Measurements from ENCODE around the gene MYH11.

The MYH11 gene

DNA sequence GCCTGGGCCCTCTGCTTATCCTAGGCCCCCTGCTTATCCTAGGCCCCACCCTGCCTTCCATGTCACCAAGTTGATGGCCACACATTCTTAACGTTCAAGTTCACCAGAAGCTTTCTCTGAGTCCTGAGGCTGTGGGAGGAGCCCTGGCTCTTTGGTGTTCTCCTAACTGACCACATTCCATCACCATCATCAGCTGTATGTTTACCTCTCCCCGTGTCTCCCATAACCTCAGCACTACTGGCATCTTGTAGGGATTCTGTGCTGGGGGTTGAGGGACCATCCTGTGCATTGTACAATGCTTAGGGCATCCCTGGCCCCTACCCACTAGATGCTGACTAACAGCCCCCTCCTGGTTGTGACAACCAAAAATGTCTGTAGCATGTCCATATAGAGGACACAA is 107.5 kb downstream of the MYH11 start:
- no peak for DNase-seq (ENCODE audit: low read depth, low spot score)
- H3K27ac ChIP-seq, result no peak overlapping the region
- no peak overlapping the region for H3K4me3 ChIP-seq
- TF ChIP-seq POLR2AphosphoS5 (IDR thresholded peaks at IDR 0.05; ENCODE audit: borderline replicate concordance, low read depth, low read length), result no peak
- no peak for TF ChIP-seq FOXP2 (optimal IDR thresholded peaks at IDR 0.05; ENCODE audit: control extremely low read depth, extremely low read length, insufficient read depth)
- TF ChIP-seq EZH2 (IDR thresholded peaks at IDR 0.05), result no peak
- H3K36me3 ChIP-seq (ENCODE audit: insufficient read depth, low read length), result no peaks in the 10 kb centered on the region
- H3K9ac ChIP-seq (ENCODE audit: insufficient read length), result no peak overlapping the region
- no peaks in the 10 kb centered on the region for H3K9me3 ChIP-seq (ENCODE audit: low read depth, low read length)

GRCh38 chr16:15748654-15749053 is 108.2 kb downstream of the MYH11 start:
- Histone ChIP-seq H3K4me3 (no peak overlapping the region), H3K27ac (no peak overlapping the region), H3K9ac (ENCODE audit: insufficient read length) (no peak overlapping the region), H3K36me3 (ENCODE audit: insufficient read depth, low read length) (no peaks in the 10 kb centered on the region), H3K9me3 (ENCODE audit: low read depth, low read length) (no peaks in the 10 kb centered on the region)
- TF ChIP-seq POLR2AphosphoS5 (IDR thresholded peaks at IDR 0.05; ENCODE audit: borderline replicate concordance, low read depth, low read length) (no peak), FOXP2 (optimal IDR thresholded peaks at IDR 0.05; ENCODE audit: control extremely low read depth, extremely low read length, insufficient read depth) (no peak), EZH2 (IDR thresholded peaks at IDR 0.05) (no peak)
- no peak for DNase-seq (ENCODE audit: low read depth, low spot score)

DNA sequence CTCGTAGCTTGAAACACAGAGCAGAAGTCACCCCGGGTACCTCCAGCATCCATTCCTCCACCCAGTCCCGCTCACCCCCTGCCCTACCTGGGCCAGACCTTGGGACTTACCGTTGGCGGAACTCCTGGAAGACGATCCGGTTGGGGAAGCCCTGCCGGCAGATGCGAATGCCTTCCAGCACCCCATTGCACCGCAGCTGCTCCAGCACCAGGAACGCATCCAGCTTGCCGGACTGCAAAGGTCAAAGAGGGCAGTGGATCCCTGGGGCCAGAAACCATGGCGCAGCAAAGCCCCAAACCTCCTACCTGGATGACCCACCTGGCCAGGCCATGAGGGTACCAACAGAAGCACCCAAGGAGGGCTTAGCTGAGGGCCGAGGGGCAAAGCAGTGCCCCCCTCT is 108.9 kb downstream of the MYH11 start:
- H3K9ac ChIP-seq (ENCODE audit: insufficient read length), result no peak overlapping the region
- H3K9me3 ChIP-seq (ENCODE audit: low read depth, low read length), result no peaks in the 10 kb centered on the region
- no peak overlapping the region for H3K27ac ChIP-seq
- no peak for DNase-seq (ENCODE audit: low read depth, low spot score)
- H3K36me3 ChIP-seq (ENCODE audit: insufficient read depth, low read length), result no peaks in the 10 kb centered on the region
- no peak for TF ChIP-seq POLR2AphosphoS5 (IDR thresholded peaks at IDR 0.05; ENCODE audit: borderline replicate concordance, low read depth, low read length)
- TF ChIP-seq FOXP2 (optimal IDR thresholded peaks at IDR 0.05; ENCODE audit: control extremely low read depth, extremely low read length, insufficient read depth), result no peak
- TF ChIP-seq EZH2 (IDR thresholded peaks at IDR 0.05), result no peak
- H3K4me3 ChIP-seq, result no peak overlapping the region

GRCh38 chr16:15746332-15746731 is 110.5 kb downstream of the MYH11 start:
- no peak overlapping the region for H3K27ac ChIP-seq
- TF ChIP-seq FOXP2 (optimal IDR thresholded peaks at IDR 0.05; ENCODE audit: control extremely low read depth, extremely low read length, insufficient read depth) (no peak), EZH2 (IDR thresholded peaks at IDR 0.05) (no peak), POLR2AphosphoS5 (IDR thresholded peaks at IDR 0.05; ENCODE audit: borderline replicate concordance, low read depth, low read length) (no peak)
- no peak overlapping the region for H3K9ac ChIP-seq (ENCODE audit: insufficient read length)
- H3K9me3 ChIP-seq (ENCODE audit: low read depth, low read length), result no peaks in the 10 kb centered on the region
- H3K36me3 ChIP-seq (ENCODE audit: insufficient read depth, low read length), result no peaks in the 10 kb centered on the region
- no peak overlapping the region for H3K4me3 ChIP-seq
- no peak for DNase-seq (ENCODE audit: low read depth, low spot score)

- Histone ChIP-seq H3K9me3 (ENCODE audit: low read depth, low read length) (no peaks in the 10 kb centered on the region), H3K9ac (ENCODE audit: insufficient read length) (no peak overlapping the region), H3K36me3 (ENCODE audit: insufficient read depth, low read length) (no peaks in the 10 kb centered on the region), H3K27ac (no peak overlapping the region), H3K4me3 (no peak overlapping the region)
- no peak for TF ChIP-seq EZH2 (IDR thresholded peaks at IDR 0.05)
- no peak for DNase-seq (ENCODE audit: low read depth, low spot score)
Observed at GRCh38 chr16:15743657-15744056, 113.2 kb downstream of the MYH11 start.

DNA sequence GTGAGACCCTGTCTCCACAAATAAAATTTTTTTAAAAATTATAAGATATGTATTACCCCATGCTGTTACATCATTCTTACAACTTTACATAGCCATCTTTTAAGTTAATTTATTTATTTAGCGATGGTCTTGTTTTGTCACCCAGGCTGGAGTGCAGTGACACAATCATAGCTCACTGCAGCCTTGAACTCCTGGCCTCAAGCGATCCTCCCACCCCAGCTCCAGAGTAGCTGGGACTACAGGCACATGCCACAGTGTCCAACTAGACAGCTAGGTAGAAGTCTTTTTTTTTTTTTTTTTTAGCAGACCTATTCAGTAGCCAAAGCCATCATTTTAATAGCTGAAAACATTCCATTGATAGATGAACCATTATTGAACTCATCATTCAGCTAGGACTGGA is 114.1 kb downstream of the MYH11 start:
- Histone ChIP-seq H3K4me3 (no peak overlapping the region), H3K9ac (ENCODE audit: insufficient read length) (no peak overlapping the region), H3K27ac (no peak overlapping the region), H3K36me3 (ENCODE audit: insufficient read depth, low read length) (no peaks in the 10 kb centered on the region), H3K9me3 (ENCODE audit: low read depth, low read length) (no peaks in the 10 kb centered on the region)
- no peak for TF ChIP-seq FOXP2 (optimal IDR thresholded peaks at IDR 0.05; ENCODE audit: control extremely low read depth, extremely low read length, insufficient read depth)
- no peak for TF ChIP-seq POLR2AphosphoS5 (IDR thresholded peaks at IDR 0.05; ENCODE audit: borderline replicate concordance, low read depth, low read length)
- TF ChIP-seq EZH2 (IDR thresholded peaks at IDR 0.05), result no peak
- DNase-seq (ENCODE audit: low read depth, low spot score), result no peak

DNA sequence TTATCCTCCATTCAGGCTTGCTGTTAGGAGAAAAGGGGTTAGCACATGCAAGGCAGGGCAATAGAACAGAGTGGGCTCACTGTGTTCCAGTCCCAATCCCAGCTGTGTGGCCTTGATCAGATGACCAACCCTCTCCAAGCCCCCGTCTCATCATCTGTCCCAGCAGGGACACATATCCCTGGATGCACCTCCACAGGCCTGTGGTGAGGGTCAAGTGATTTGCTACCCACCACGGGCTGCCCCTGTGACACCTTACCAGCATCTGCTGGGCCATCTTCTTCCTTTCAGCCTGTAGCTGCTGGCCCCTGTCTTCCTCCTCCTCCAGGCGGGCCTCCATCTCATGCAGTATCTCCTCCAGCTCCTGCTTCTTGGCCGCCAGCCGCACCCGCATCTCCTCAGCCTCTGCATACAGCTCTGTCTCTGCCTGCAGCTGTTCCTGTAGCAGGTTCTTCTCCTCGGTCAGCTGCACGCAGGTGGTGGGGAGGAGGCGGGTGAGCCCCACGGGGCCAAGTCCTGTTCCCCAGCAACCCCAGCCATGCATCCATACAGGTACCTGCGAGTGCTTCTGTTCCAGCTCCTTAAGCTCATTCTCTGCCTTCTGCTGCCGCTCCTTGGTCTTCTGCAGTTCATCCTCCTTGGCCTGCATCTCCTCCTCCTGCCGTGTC is 115.5 kb downstream of the MYH11 start:
- Histone ChIP-seq H3K27ac (no peak overlapping the region), H3K36me3 (ENCODE audit: insufficient read depth, low read length) (no peaks in the 10 kb centered on the region), H3K9ac (ENCODE audit: insufficient read length) (no peak overlapping the region), H3K4me3 (no peak overlapping the region), H3K9me3 (ENCODE audit: low read depth, low read length) (no peaks in the 10 kb centered on the region)
- no peak for TF ChIP-seq FOXP2 (optimal IDR thresholded peaks at IDR 0.05; ENCODE audit: control extremely low read depth, extremely low read length, insufficient read depth)
- no peak for TF ChIP-seq POLR2AphosphoS5 (IDR thresholded peaks at IDR 0.05; ENCODE audit: borderline replicate concordance, low read depth, low read length)
- no peak for TF ChIP-seq EZH2 (IDR thresholded peaks at IDR 0.05)
- DNase-seq (ENCODE audit: low read depth, low spot score), result no peak

DNA sequence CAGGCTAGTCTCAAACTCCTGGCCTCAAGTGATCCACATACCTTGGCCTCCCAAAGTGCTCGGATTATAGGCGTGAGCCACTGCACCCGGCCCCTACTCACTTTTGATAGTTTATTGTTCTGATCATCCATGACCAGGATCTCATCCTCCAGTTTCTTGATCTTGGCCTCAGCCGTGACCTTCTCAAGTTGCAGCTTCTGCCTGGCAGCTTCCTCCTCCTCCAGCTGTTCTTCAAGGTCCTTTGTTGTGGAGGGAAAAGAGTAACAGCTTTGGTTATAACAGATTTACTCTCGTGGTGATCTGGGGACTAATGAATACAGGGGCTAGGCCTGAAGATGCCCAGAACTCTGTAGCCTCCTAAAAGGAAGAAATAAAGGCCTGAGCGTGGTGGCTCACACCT is 116.9 kb downstream of the MYH11 start:
- TF ChIP-seq EZH2 (IDR thresholded peaks at IDR 0.05) (no peak), POLR2AphosphoS5 (IDR thresholded peaks at IDR 0.05; ENCODE audit: borderline replicate concordance, low read depth, low read length) (no peak), FOXP2 (optimal IDR thresholded peaks at IDR 0.05; ENCODE audit: control extremely low read depth, extremely low read length, insufficient read depth) (no peak)
- Histone ChIP-seq H3K27ac (no peak overlapping the region), H3K9me3 (ENCODE audit: low read depth, low read length) (no peaks in the 10 kb centered on the region), H3K9ac (ENCODE audit: insufficient read length) (no peak overlapping the region), H3K36me3 (ENCODE audit: insufficient read depth, low read length) (no peaks in the 10 kb centered on the region), H3K4me3 (no peak overlapping the region)
- no peak for DNase-seq (ENCODE audit: low read depth, low spot score)

- Histone ChIP-seq H3K27ac (no peak overlapping the region), H3K36me3 (ENCODE audit: insufficient read depth, low read length) (no peaks in the 10 kb centered on the region), H3K4me3 (no peak overlapping the region), H3K9me3 (ENCODE audit: low read depth, low read length) (no peaks in the 10 kb centered on the region), H3K9ac (ENCODE audit: insufficient read length) (no peak overlapping the region)
- TF ChIP-seq POLR2AphosphoS5 (IDR thresholded peaks at IDR 0.05; ENCODE audit: borderline replicate concordance, low read depth, low read length) (no peak), EZH2 (IDR thresholded peaks at IDR 0.05) (no peak), FOXP2 (optimal IDR thresholded peaks at IDR 0.05; ENCODE audit: control extremely low read depth, extremely low read length, insufficient read depth) (no peak)
- no peak for DNase-seq (ENCODE audit: low read depth, low spot score)
Observed at GRCh38 chr16:15739464-15739863, 117.4 kb downstream of the MYH11 start.
